WTC11 (cell line): Measurements from ENCODE around the gene IFITM2. TPM values are rescaled to one million over a fixed set of nuclear protein-coding genes. Genes with fewer than 3 reads are reported as not detected.

Experiments
- ATAC-seq: fragments of 200-7000 bp; cut with Tn5 transposase; 2 replicates; pipeline ENCODE4 v1.10.0; 2021; ENCODE audit warnings: mild to moderate bottlenecking, moderate library complexity
- CTCF ChIA-PET: fragments of 300-600 bp; sonication (Branson Sonifier 250); formaldehyde crosslinking; loops from one replicate; lab custom pipeline; 2021; ENCODE audit warnings: antibody characterized with exemption; lab: Charles Lee
- POLR2A ChIA-PET: fragments of 350-600 bp; sonication (Branson Sonifier 250); formaldehyde crosslinking; loops from one replicate; lab custom pipeline; 2021; ENCODE audit warnings: antibody characterized with exemption; lab: Charles Lee
- DNase-seq: peaks from one replicate; pipeline ENCODE4 v3.0.0; 2021; ENCODE audit warnings: low spot score
- H3K27ac Mint-ChIP-seq: 2 replicates; pipeline ENCODE4 v1.8.0; 2021; ENCODE audit warnings: mixed read lengths
- H3K27me3 Mint-ChIP-seq: 2 replicates; pipeline ENCODE4 v1.8.0; 2021; ENCODE audit warnings: low read depth, mild to moderate bottlenecking, moderate library complexity, mixed read lengths
- H3K36me3 Mint-ChIP-seq: 2 replicates; pipeline ENCODE4 v1.8.0; 2021; ENCODE audit warnings: mixed read lengths
- H3K4me1 Mint-ChIP-seq: 2 replicates; pipeline ENCODE4 v1.8.0; 2022; ENCODE audit warnings: mixed read lengths
- H3K4me3 Mint-ChIP-seq: 2 replicates; pipeline ENCODE4 v1.8.0; 2021; ENCODE audit warnings: mild to moderate bottlenecking, moderate library complexity, mixed read lengths
- H3K9me3 Mint-ChIP-seq: 2 replicates; pipeline ENCODE4 v1.8.0; 2021; ENCODE audit warnings: mixed read lengths
- EMX1 ChIP-seq: fragments of 250-450 bp; sonication (Bioruptor Pico); IDR thresholded peaks from 2 replicates; pipeline ENCODE4 v1.8.0; 2021; ENCODE audit warnings: mild to moderate bottlenecking
- ESRRA ChIP-seq: sonication (generic); formaldehyde crosslinking; IDR thresholded peaks from 2 replicates; pipeline ENCODE4 v1.8.1; 2022; ENCODE audit warnings: mild to moderate bottlenecking, missing genetic modification reagents, borderline replicate concordance
- FOXJ3 ChIP-seq: sonication (generic); formaldehyde crosslinking; IDR thresholded peaks from 2 replicates; pipeline ENCODE4 v1.9.0; 2021; ENCODE audit warnings: missing genetic modification reagents, mild to moderate bottlenecking, borderline replicate concordance
- FOXP1 ChIP-seq: sonication (generic); formaldehyde crosslinking; IDR thresholded peaks from 2 replicates; pipeline ENCODE4 v1.8.0; 2022; ENCODE audit warnings: missing genetic modification reagents, mild to moderate bottlenecking, moderate library complexity, borderline replicate concordance
- FOXP4 ChIP-seq: sonication (generic); formaldehyde crosslinking; IDR thresholded peaks from 2 replicates; pipeline ENCODE4 v1.8.0; 2022; ENCODE audit warnings: mild to moderate bottlenecking, missing genetic modification reagents
- GRHL2 ChIP-seq: fragments of 250-450 bp; sonication (Bioruptor Pico); IDR thresholded peaks from 2 replicates; pipeline ENCODE4 v1.8.0; 2022; ENCODE audit warnings: mild to moderate bottlenecking, moderate library complexity; ENCODE audit not compliant: insufficient replicate concordance, severe bottlenecking
- HMGXB4 ChIP-seq: sonication (generic); formaldehyde crosslinking; IDR thresholded peaks from 2 replicates; pipeline ENCODE4 v1.8.1; 2023; ENCODE audit warnings: mild to moderate bottlenecking, moderate library complexity, missing genetic modification reagents
- JAZF1 ChIP-seq: fragments of 250-450 bp; sonication (Bioruptor Pico); IDR thresholded peaks from 2 replicates; pipeline ENCODE4 v1.9.0; 2021; ENCODE audit warnings: moderate library complexity, mild to moderate bottlenecking, inconsistent platforms
- JUN ChIP-seq: sonication (generic); formaldehyde crosslinking; IDR thresholded peaks from 2 replicates; pipeline ENCODE4 v1.8.0; 2023; ENCODE audit warnings: mild to moderate bottlenecking, missing genetic modification reagents
- MYBL2 ChIP-seq: sonication (generic); formaldehyde crosslinking; IDR thresholded peaks from 2 replicates; pipeline ENCODE4 v1.8.1; 2023; ENCODE audit warnings: mild to moderate bottlenecking, moderate library complexity, missing genetic modification reagents
- NR2C2 ChIP-seq: sonication (generic); formaldehyde crosslinking; IDR thresholded peaks from 2 replicates; pipeline ENCODE4 v1.8.0; 2022; ENCODE audit warnings: mild to moderate bottlenecking, missing genetic modification reagents
- PRRX2 ChIP-seq: fragments of 250-450 bp; sonication (Bioruptor Pico); IDR thresholded peaks from 2 replicates; pipeline ENCODE4 v1.8.0; 2021; ENCODE audit warnings: mild to moderate bottlenecking
- RORB ChIP-seq: fragments of 250-450 bp; sonication (Bioruptor Pico); IDR thresholded peaks from 2 replicates; pipeline ENCODE4 v1.9.0; 2021; ENCODE audit warnings: mild to moderate bottlenecking
- SP1 ChIP-seq: sonication (generic); formaldehyde crosslinking; conservative IDR thresholded peaks from 2 replicates; pipeline ENCODE4 v1.8.1; 2022; ENCODE audit warnings: missing genetic modification reagents
- ZNF121 ChIP-seq: sonication (generic); formaldehyde crosslinking; IDR thresholded peaks from 2 replicates; pipeline ENCODE4 v1.8.0; 2023; ENCODE audit warnings: missing genetic modification reagents
- ZNF423 ChIP-seq: fragments of 250-450 bp; sonication (Bioruptor Pico); IDR thresholded peaks from 2 replicates; pipeline ENCODE4 v2.1.2; 2022; ENCODE audit warnings: mild to moderate bottlenecking, moderate library complexity
- total RNA-seq: library from RNA; stranded (reverse); gene quantifications from 3 replicates; pipeline ENCODE4 v1.2.3, GENCODE V29; 2021
- TF ChIP-seq, protein P1 (sequence below): fragments of 250-450 bp; sonication (Bioruptor Pico); IDR thresholded peaks from 2 replicates; pipeline ENCODE4 v1.9.0; 2021; ENCODE audit warnings: moderate library complexity, mild to moderate bottlenecking, inconsistent platforms, borderline replicate concordance
- TF ChIP-seq, protein P2 (sequence below): sonication (generic); formaldehyde crosslinking; IDR thresholded peaks from 2 replicates; pipeline ENCODE4 v1.8.1; 2022; ENCODE audit warnings: missing genetic modification reagents, borderline replicate concordance
- TF ChIP-seq, protein P3 (sequence below): sonication (generic); formaldehyde crosslinking; IDR thresholded peaks from 2 replicates; pipeline ENCODE4 v1.8.0; 2022; ENCODE audit warnings: mild to moderate bottlenecking, missing genetic modification reagents

The IFITM2 gene
- total RNA-seq, 1 experiment from 2014 or later = 436 TPM

- ATAC-seq (no peak), DNase-seq (no peak)
- Mint-ChIP-seq H3K36me3 (peaks cover 3% of the 10 kb centered on the region; the same call in 1 of the 2 replicates), H3K4me1 (peaks cover 50% of the 10 kb centered on the region), H3K27ac (peak overlapping the region; percentile 97; the same call in 1 of the 2 replicates), H3K27me3 (no peaks in the 10 kb centered on the region), H3K4me3 (no peak overlapping the region), H3K9me3 (no peaks in the 10 kb centered on the region)
- POLR2A ChIA-PET = interaction anchor here (0.7 to 2.6 kb wide), 6 partner anchors 10 to 33 kb away, joined by 3 to 15 read pairs (median 4); no protein-coding TSS in a partner anchor
- CTCF ChIA-PET = interaction anchor here (0.5 to 2.0 kb wide), 14 partner anchors 9 to 236 kb away, joined by 3 to 20 read pairs (median 4); partner anchors contain the start of gene PHRF1
- TF ChIP-seq MYBL2 (CRISPR knock-in tag) (no peak), FOXP1 (CRISPR knock-in tag) (no peak), FOXJ3 (CRISPR knock-in tag) (no peak), ZNF121 (CRISPR knock-in tag) (no peak), GRHL2 (CRISPR knock-in tag) (no peak), NR2C2 (CRISPR knock-in tag) (no peak), EMX1 (no peak), ESRRA (no peak), RORB (CRISPR knock-in tag) (no peak), ZNF423 (CRISPR knock-in tag) (no peak)
- TF ChIP-seq, protein P1, sequence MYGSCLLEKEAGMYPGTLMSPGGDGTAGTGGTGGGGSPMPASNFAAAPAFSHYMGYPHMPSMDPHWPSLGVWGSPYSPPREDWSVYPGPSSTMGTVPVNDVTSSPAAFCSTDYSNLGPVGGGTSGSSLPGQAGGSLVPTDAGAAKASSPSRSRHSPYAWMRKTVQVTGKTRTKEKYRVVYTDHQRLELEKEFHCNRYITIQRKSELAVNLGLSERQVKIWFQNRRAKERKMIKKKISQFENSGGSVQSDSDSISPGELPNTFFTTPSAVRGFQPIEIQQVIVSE (CRISPR knock-in tag) = no peak
These were observed 32.3 kb downstream of the IFITM2 start for GRCh38 chr11:339963-340362.

DNA sequence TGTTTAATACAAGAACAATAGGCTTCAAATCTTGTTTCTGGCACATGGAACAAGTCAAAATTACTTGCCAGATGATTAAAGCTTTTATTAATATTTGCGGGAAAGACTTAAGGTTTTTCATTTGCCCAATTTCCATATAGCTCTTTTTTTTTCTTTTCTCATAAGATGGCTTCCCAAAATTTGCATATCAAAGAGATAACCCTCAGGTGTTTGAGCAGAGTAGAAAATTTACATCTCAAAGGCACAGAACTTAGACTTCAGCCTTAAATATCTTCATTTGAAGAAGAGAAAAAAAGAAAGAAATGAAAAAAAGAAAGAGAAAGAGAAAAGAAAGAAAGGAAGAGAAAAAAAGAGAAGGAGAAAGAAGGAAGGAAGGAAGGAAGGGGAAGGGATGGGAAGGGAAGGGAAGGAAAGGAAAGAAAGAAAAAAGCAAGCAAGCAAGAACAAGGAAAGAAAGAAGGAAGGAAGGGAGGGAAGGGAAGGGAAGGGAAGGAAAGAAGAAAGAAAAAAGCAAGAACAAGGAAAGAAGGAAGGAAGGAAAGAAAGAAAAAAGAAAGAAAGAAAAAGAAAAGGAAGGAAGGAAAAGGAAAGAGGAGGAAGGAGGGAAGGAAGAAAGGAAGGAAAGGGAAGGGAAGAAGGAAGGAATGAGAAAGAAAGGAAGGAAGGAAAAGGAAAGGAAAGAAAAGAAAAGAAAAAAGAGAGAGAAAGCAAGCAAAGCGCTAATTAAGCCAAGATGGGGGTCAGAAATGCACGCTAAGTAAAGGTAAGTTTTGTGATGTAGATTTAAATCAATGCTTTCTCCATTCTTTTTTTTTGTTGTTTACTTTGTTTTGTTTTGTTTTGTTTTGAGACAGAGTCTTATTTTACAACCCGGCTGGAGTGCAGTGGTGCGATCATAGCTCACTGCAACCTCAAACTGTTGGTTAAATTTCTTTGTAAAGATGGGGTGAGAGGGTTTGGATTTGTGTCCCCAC is 33.2 kb downstream of the IFITM2 start:
- H3K9me3 Mint-ChIP-seq = no peaks in the 10 kb centered on the region
- POLR2A ChIA-PET = interaction anchor here (0.7 to 2.6 kb wide), 5 partner anchors 10 to 34 kb away, joined by 3 to 15 read pairs (median 4); no protein-coding TSS in a partner anchor
- no peaks in the 10 kb centered on the region for H3K27me3 Mint-ChIP-seq
- H3K4me1 Mint-ChIP-seq = peaks cover 44% of the 10 kb centered on the region
- ATAC-seq (peak; percentile 17; the same call in 1 of the 2 replicates), DNase-seq (no peak)
- H3K4me3 Mint-ChIP-seq = peak overlapping the region; percentile 53
- CTCF ChIA-PET = interaction anchor here (0.8 to 2.0 kb wide), 14 partner anchors 10 to 235 kb away, joined by 3 to 20 read pairs (median 4); partner anchors contain the start of gene PHRF1
- TF ChIP-seq HMGXB4 (CRISPR knock-in tag) (no peak), SP1 (CRISPR knock-in tag) (0 out of 2 replicates have a peak, but pooled peaks have one; percentile 3)
- TF ChIP-seq, protein P2, sequence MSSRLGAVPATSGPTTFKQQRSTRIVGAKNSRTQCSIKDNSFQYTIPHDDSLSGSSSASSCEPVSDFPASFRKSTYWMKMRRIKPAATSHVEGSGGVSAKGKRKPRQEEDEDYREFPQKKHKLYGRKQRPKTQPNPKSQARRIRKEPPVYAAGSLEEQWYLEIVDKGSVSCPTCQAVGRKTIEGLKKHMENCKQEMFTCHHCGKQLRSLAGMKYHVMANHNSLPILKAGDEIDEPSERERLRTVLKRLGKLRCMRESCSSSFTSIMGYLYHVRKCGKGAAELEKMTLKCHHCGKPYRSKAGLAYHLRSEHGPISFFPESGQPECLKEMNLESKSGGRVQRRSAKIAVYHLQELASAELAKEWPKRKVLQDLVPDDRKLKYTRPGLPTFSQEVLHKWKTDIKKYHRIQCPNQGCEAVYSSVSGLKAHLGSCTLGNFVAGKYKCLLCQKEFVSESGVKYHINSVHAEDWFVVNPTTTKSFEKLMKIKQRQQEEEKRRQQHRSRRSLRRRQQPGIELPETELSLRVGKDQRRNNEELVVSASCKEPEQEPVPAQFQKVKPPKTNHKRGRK (CRISPR knock-in tag) = peak; percentile 100
- H3K27ac Mint-ChIP-seq = peak overlapping the region; percentile 97
- peaks cover 7% of the 10 kb centered on the region; the same call in 1 of the 2 replicates for H3K36me3 Mint-ChIP-seq

- Mint-ChIP-seq H3K27me3 (no peaks in the 10 kb centered on the region), H3K9me3 (no peaks in the 10 kb centered on the region), H3K27ac (0 out of 2 replicates have a peak overlapping the region, but pooled peaks have one; percentile 39), H3K36me3 (peaks cover 7% of the 10 kb centered on the region; the same call in 1 of the 2 replicates), H3K4me1 (peaks cover 32% of the 10 kb centered on the region), H3K4me3 (no peak overlapping the region)
- ChIA-PET POLR2A (interaction anchor here (2.6 kb wide), 1 partner anchor 13 kb away, joined by 15 read pairs; no protein-coding TSS in a partner anchor), CTCF (interaction anchor here (1.0 kb wide), 1 partner anchor 37 kb away, joined by 3 read pairs; no protein-coding TSS in a partner anchor)
- ATAC-seq (no peak), DNase-seq (no peak)
- TF ChIP-seq, protein P2 (CRISPR knock-in tag) = no peak
- TF ChIP-seq JAZF1 (CRISPR knock-in tag) (no peak), PRRX2 (CRISPR knock-in tag) (no peak), FOXP4 (CRISPR knock-in tag) (no peak), JUN (no peak)
- TF ChIP-seq, protein P3, sequence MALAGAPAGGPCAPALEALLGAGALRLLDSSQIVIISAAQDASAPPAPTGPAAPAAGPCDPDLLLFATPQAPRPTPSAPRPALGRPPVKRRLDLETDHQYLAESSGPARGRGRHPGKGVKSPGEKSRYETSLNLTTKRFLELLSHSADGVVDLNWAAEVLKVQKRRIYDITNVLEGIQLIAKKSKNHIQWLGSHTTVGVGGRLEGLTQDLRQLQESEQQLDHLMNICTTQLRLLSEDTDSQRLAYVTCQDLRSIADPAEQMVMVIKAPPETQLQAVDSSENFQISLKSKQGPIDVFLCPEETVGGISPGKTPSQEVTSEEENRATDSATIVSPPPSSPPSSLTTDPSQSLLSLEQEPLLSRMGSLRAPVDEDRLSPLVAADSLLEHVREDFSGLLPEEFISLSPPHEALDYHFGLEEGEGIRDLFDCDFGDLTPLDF (CRISPR knock-in tag) = no peak
These were observed 34.7 kb downstream of the IFITM2 start for GRCh38 chr11:342328-342727.
